Parathyroid adenoma (tissue), 2 donors: ENCODE results near the gene THRSP.

Experiments
- H2AFZ ChIP-seq: fragments of 300-600 bp; sonication (generic); one replicate; pipeline ENCODE4 v1.7.0; 2017; ENCODE audit warnings: antibody characterized with exemption, mild to moderate bottlenecking
- H3K27ac ChIP-seq: fragments of 300-600 bp; sonication (generic); one replicate; pipeline ENCODE4 v1.7.0; 2017
- H3K27me3 ChIP-seq: fragments of 300-600 bp; sonication (generic); one replicate; pipeline ENCODE4 v1.7.0; 2017; ENCODE audit warnings: low read length; ENCODE audit not compliant: control insufficient read depth, insufficient read depth
- H3K36me3 ChIP-seq: fragments of 300-600 bp; sonication (generic); one replicate; pipeline ENCODE4 v1.7.0; 2017; ENCODE audit warnings: low read length; ENCODE audit not compliant: control insufficient read depth, insufficient read depth
- H3K4me1 ChIP-seq: fragments of 300-600 bp; sonication (generic); one replicate; pipeline ENCODE4 v1.7.0; 2017; ENCODE audit warnings: control low read depth
- H3K4me2 ChIP-seq: fragments of 300-600 bp; sonication (generic); one replicate; pipeline ENCODE4 v1.7.0; 2017; ENCODE audit warnings: low read length
- H3K4me3 ChIP-seq: fragments of 300-600 bp; sonication (generic); one replicate; pipeline ENCODE4 v1.7.0; 2017; ENCODE audit warnings: low read depth, low read length
- H3K79me2 ChIP-seq: fragments of 300-600 bp; sonication (generic); one replicate; pipeline ENCODE4 v1.7.0; 2017; ENCODE audit warnings: control low read depth
- H3K9ac ChIP-seq: fragments of 300-600 bp; sonication (generic); one replicate; pipeline ENCODE4 v1.7.0; 2017; ENCODE audit warnings: mild to moderate bottlenecking
- H3K9me3 ChIP-seq: fragments of 300-600 bp; sonication (generic); one replicate; pipeline ENCODE4 v1.7.0; 2017; ENCODE audit warnings: low read length; ENCODE audit not compliant: control insufficient read depth
- TF ChIP-seq, protein P1 (sequence below): fragments of 300-600 bp; sonication (generic); IDR thresholded peaks from one replicate; pipeline ENCODE4 v1.7.0; 2017; ENCODE audit warnings: antibody characterized with exemption, mild to moderate bottlenecking
- donor health status: primary hyperparathyroidism.

The THRSP gene

DNA sequence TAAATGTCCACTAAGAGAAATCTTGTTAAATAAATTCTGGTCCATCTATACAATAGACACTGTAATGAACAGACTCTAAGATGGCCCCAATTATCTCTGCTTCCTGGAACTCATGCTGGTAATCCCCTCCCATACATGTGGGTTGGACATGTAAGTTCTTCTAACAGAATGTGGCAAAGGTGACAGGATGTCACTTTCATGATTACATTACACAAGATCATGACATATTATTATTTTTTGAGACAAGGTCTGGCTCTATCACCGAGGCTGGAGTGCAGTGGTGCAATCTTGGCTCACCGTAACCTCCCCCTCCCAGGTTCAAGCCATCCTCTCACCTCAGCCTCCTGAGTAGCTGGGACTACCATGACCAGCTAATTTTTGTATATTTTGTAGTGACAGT, 30.6 kb downstream of the THRSP start:
- no peak overlapping the region for H3K4me3 ChIP-seq
- H3K9me3 ChIP-seq: no peaks in the 10 kb centered on the region
- no peak overlapping the region for H3K4me2 ChIP-seq
- no peaks in the 10 kb centered on the region for H3K4me1 ChIP-seq
- H3K27me3 ChIP-seq: no peaks in the 10 kb centered on the region
- no peaks in the 10 kb centered on the region for H3K36me3 ChIP-seq
- H3K79me2 ChIP-seq: no peaks in the 10 kb centered on the region
- no peak overlapping the region for H3K9ac ChIP-seq
- H2AFZ ChIP-seq: no peak overlapping the region
- no peak overlapping the region for H3K27ac ChIP-seq
- TF ChIP-seq, protein P1, sequence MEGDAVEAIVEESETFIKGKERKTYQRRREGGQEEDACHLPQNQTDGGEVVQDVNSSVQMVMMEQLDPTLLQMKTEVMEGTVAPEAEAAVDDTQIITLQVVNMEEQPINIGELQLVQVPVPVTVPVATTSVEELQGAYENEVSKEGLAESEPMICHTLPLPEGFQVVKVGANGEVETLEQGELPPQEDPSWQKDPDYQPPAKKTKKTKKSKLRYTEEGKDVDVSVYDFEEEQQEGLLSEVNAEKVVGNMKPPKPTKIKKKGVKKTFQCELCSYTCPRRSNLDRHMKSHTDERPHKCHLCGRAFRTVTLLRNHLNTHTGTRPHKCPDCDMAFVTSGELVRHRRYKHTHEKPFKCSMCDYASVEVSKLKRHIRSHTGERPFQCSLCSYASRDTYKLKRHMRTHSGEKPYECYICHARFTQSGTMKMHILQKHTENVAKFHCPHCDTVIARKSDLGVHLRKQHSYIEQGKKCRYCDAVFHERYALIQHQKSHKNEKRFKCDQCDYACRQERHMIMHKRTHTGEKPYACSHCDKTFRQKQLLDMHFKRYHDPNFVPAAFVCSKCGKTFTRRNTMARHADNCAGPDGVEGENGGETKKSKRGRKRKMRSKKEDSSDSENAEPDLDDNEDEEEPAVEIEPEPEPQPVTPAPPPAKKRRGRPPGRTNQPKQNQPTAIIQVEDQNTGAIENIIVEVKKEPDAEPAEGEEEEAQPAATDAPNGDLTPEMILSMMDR: no peak

DNA sequence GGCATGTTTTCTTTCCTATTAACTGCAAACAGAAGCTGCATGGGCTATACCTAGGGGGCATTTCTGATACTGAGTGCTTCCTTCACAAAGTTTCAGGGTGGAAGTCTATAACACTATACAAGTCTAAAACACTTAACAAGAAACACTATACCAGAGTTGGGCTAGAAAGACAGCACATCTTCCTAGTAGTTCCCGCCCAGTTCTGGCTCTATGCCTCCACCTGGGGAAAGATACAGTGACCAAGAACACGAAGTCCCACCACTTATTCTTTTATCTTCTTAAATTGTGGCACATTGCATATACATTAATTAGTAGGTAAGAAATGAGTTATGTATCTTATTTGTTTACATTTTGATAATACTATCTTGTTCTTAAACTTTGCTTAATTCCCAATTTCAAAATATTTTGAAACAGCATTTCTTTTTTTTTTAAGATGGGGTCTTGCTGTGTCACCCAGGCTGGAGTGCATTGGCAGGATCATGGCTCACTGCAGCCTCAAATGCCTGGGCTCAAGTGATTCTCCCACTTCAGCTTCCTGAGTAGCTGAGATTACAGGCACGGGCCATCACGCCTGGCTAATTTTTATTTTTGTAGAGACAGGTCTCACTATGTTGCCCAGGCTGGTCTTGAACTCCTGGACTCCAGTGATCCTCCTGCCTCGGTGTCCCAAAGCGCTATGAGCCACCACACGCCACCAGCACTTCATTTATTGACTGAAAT, 34.2 kb downstream of the THRSP start:
- no peaks in the 10 kb centered on the region for H3K4me1 ChIP-seq
- H3K9ac ChIP-seq: no peak overlapping the region
- no peak overlapping the region for H3K27ac ChIP-seq
- H3K4me2 ChIP-seq: no peak overlapping the region
- H3K79me2 ChIP-seq: no peaks in the 10 kb centered on the region
- no peaks in the 10 kb centered on the region for H3K36me3 ChIP-seq
- H3K4me3 ChIP-seq: no peak overlapping the region
- H3K27me3 ChIP-seq: no peaks in the 10 kb centered on the region
- H2AFZ ChIP-seq: no peak overlapping the region
- no peaks in the 10 kb centered on the region for H3K9me3 ChIP-seq
- TF ChIP-seq, protein P1: no peak

DNA sequence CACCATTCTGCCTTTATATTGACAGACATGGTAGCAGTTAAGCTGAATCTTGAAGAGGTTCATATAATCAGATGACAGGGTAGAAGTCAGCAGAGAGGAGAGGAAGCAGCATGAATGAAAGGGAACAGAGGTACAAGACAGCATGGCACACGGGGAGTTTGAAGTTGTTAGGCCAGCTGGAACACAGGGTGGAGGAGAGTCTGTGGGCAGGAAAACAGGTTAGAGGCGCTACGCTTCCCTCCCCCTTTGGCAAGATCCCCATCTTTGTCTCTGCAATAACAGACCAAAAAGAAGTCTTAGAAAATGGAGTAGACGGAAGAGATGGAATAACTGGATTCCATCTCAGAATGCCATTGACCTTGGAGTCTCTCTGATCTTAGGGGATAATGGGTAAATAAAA, 36.0 kb downstream of the THRSP start:
- H3K36me3 ChIP-seq: no peaks in the 10 kb centered on the region
- TF ChIP-seq, protein P1: no peak
- no peaks in the 10 kb centered on the region for H3K27me3 ChIP-seq
- no peak overlapping the region for H3K27ac ChIP-seq
- H3K4me2 ChIP-seq: no peak overlapping the region
- no peaks in the 10 kb centered on the region for H3K4me1 ChIP-seq
- no peak overlapping the region for H3K9ac ChIP-seq
- H3K4me3 ChIP-seq: no peak overlapping the region
- no peak overlapping the region for H2AFZ ChIP-seq
- no peaks in the 10 kb centered on the region for H3K79me2 ChIP-seq
- H3K9me3 ChIP-seq: no peaks in the 10 kb centered on the region

DNA sequence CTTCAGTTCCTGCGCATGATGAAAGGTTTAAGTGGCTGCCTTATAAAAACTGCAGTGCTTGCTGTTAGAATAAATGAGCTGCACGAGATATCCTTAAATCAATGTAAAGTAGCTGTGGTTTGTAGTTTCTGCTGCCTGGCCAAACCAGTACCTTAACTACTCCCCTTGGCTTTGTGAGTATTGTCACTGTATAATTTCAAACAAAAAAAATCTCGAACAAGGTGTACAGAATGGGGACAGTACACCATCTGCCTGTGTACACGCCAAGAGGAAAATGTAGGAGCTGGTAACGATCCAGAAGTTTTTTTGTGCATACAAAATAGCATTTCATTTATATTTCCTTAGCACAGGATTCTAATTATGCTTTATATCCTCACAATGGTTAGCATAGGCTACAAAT, 36.6 kb downstream of the THRSP start:
- Histone ChIP-seq H3K4me3 (no peak overlapping the region), H3K4me1 (no peaks in the 10 kb centered on the region), H3K9me3 (no peaks in the 10 kb centered on the region), H3K27ac (no peak overlapping the region), H3K36me3 (no peaks in the 10 kb centered on the region), H3K9ac (no peak overlapping the region), H3K27me3 (no peaks in the 10 kb centered on the region), H3K4me2 (no peak overlapping the region), H2AFZ (no peak overlapping the region), H3K79me2 (no peaks in the 10 kb centered on the region)
- TF ChIP-seq, protein P1: no peak
